ENCODE results near the gene TM7SF2.

The TM7SF2 gene

DNA sequence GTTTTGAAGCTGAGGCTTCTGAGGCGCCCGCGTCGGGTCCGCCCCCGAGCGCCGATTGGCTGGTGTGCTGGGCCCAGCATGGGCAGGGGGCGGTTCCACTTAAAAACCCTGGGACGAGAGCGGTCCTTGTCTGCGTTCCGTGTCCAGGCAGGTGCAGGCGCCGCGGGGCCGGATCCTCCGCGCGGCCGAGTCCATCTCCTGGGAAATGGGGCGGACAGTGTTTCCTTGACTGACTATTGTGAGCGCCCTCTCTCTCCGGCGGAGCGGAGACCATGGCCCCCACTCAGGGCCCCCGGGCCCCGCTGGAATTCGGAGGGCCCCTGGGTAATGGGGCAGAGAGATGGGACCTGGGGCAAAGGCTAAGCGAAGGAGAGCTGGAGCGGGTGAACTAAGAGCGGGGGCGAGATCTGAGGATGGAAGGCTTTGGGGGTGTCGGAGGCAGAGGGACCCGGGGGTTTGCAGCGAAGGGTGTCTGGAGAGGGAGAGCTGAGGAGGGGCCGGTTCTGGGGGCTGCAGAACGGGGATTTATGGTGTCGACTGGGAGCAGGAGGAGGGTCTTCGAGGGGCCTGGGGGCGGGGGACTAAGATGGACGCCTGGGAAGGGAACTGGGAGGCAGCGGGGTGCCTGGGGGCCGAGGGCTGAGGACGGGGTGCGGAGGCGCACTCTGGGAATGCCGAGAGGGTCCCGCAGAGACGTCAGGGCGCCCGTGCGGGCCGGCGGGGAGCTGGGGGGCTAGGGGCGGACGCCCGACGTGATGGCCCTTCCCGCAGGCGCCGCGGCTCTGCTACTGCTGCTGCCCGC, at the start of gene TM7SF2:
TSS of gene TM7SF2 (plus strand) at position 129 of the 802 bp plus-strand sequence. CDS start at position 273, 144 bp downstream.
- peak; percentile 83 for DNase-seq (ENCODE audit: low read depth)

DNA sequence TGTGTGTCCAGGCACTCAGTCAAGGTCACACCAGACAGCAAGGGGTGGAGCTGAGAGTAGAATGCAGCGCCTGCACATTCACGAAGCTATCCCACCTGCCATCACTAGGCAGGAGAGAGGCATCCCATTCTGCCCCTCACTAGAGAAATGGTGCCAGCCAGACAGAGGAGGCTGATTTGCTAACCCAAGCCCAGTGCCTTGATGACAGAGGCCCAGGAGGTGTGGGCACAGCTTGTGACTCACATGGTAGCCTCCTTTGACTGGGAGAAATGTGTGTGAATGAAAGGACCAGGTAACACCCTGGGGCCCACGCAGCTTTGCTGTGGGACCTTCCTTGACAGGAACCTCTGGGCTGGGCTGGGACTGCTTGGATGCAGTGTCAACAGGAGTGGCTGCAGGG, 48.1 kb upstream of the TM7SF2 start:
- DNase-seq (ENCODE audit: low read depth), result no peak

DNA sequence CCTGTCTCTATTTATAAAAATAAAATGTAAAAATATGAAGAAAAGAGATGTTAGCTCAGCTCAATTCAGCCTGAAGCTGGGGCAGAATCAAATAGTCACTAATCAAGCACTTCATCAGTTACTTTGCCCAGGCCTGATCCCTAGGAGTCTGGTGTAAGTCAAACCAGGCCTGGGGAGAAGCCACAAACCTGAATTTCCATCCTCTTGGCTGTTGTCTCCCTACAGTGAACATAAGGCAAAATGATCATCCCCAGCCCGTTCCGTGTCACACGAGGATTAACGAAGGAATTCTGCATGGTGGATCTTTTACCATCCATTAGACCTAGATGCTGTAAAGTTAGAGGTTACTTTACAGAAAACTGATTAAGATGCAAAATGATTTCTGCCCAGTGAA, 46.8 kb upstream of the TM7SF2 start:
- no peak for DNase-seq (ENCODE audit: low read depth)

DNA sequence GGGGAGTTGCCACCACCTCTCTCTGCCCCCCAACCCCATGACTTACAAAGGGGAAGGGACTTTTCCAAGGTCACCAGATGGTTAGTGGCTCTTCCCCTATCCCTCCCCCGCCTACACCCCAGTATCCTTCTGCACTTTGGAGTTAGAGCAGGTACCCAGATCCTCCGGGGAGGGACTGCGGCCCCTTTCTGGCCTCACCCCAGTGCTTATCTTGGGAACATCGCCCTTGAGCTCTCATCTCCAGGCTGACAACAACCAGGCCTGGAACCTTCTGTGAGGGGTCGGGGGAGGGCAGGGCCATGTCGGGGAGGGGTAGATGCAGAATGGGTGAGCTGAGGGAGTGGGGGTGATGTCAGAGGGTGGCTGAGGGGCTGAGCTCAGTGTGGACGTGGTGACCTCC, 45.8 kb upstream of the TM7SF2 start:
- no peak for DNase-seq (ENCODE audit: low read depth)

DNA sequence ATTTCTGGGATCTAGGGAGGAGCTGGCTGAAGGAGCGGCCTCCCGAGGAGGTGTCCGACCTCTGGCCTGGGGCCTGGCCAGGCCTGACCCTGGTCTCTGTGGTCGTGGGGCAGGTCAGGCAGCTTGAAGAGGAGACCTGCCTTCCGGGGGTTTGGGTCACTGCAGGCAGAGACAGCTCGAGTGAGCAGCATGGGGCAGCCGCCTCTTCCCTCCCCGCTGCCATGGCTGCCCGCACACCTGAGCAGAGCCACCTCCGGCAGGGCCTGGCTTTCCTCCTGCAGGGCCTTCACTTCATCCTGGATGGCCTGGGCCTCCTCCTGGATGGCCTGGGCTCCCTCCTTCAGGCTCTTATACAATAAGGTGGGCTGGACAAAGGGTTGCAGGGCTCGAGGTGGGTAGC, 45.4 kb upstream of the TM7SF2 start:
- DNase-seq (ENCODE audit: low read depth), result no peak

DNA sequence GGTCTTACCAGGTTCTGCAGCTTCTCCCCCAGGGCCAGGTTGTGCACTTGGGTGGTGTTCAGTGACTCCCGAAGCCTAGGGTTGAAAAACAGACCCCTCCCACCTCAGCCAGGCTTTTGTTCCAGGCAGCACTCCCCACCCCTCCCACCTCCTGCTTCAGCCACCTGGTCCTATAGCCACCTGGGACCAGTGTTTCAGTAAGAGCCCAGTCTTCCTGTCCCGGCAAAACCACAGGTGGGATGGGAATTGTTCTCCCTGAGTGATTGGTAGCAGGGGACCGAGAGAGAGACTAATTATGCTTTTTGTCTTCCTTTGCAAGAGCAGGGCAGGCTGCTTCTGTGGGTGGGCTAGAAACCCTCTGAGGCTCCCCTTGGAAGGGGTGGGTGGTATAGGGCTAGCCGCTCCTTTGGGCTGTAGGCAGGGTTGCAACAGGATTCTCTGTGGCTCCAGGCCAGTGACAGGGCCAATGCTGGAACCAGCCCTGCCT, 44.8 kb upstream of the TM7SF2 start:
- DNase-seq (ENCODE audit: low read depth), result no peak

DNA sequence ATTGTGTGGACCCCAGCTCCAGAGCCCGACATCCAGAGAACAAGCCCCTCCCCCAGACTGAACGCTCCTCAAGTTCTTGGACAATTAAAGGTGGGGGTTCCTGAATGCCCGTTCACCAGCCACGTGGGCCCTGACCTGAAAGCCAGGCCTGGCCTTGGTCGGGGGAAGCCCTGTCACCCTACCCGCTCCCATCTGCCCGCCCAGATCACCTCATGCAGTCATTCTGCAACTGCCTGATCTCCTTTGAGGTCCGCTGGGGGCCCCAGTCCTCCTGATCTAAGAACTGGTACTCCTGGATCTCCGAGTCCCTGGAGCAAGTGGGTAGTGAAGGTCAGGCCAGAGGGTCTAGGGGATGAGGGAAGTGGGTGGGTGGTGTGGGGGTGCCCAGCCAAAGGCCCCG, 44.2 kb upstream of the TM7SF2 start:
- no peak for DNase-seq (ENCODE audit: low read depth)

DNA sequence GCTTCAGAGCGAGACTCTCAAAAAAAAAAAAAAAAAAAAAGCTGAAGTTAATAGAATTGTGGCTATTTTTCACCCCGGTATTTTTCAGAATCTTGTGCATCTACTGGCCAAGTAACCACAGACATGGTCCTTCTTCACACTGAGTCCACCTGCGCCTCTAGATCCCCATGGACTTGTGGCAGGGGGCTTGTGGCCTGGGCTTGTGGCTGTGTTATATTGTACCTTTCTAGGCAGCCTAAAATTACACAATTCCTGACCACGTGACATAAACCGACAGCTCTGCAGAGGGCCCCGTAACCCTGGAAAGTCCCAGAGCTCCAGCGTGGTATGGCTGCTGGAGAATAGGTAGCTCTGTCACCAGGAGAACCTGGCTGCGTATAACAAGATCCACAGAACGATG, 42.5 kb upstream of the TM7SF2 start:
- DNase-seq (ENCODE audit: low read depth), result no peak

DNA sequence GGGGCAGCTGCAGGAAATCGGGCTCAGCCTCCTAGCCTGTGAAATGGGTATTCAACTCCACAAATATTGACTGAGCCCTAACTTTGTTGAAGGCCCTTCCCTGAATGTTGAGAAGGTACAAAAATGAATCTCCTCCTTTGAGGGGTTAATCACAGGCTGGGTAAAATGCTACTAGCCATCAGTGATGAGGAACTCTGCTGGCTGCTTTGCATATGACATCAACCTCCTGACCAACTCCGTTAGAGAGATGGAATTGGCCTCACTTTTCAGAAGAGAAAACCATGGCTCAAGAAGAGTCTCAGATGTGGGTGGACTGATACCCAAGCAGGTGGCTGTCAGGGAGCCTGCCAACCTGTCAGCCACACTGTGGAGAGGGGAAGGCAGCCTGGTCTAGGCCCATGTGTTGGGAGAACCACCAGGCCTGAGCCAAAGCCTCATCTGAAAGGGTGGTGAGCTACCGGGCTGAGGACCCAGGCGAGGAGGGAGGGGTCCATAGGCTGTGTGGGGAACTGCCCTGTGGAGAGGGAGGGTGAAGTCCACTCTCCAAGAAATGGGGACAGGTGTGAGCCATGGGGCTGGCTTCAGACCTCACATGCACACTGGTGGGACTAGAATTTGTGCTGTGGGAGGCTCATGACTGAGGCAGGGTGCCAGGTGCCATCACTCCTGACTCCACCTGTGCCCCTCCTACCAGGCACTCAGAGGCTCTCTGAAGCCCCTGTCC, 39.6 kb upstream of the TM7SF2 start:
- no peak for DNase-seq (ENCODE audit: low read depth)

DNA sequence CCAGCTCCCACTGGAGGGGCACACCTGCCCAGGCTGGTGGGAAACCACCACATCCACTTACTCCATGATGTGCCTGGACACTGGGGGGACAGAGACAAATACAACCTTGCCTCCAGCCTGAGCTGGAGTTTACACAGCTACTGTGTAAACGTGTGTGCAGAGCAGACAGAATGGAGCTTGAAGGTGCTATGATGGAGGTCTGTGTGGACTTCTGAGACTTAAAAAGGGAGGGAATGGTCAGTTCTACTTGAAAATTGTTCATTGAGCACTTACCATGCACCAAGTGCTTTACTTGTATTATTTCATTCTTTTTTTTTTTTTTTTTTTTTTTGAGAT, 39.1 kb upstream of the TM7SF2 start:
- DNase-seq (ENCODE audit: low read depth), result no peak

DNA sequence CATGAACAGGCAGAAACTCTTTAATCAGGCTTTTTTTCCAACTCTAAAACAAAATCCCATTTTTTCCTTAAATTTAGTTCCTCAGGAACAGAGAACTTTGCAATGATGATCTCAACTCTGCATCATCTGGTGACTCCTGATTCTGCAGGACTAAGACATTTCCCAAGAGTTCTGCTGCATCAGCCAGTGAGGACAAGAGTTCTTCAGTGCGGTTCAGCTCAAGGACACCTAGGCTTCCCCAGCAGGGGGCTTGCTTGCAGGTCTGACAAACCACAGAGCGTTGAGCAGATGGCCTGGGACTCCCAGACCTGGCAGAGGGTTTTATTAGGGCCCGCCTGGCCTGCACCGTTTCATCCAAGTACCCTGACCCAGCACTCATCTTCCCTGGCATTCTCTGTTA, 34.2 kb upstream of the TM7SF2 start:
- no peak for DNase-seq (ENCODE audit: low read depth)

DNA sequence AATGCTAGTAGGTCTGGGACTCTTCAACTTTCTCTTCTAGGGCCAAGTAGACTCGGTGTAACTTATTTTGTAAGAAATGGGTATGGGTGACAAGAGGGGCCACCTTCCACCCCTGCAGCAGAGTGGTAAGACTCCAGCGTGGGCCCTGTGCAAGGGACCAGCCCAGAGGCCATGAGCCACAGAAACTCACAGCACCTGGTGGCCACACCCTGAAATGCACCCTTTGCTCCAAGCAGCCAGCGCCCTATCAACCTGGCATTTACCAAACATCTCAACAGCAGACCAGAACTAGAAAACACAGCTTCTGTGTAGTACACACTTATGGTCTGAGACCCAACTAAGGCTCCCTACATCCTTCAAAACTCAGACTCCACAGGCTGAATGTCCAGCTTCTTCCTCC, 33.5 kb upstream of the TM7SF2 start:
- DNase-seq (ENCODE audit: low read depth), result no peak

DNA sequence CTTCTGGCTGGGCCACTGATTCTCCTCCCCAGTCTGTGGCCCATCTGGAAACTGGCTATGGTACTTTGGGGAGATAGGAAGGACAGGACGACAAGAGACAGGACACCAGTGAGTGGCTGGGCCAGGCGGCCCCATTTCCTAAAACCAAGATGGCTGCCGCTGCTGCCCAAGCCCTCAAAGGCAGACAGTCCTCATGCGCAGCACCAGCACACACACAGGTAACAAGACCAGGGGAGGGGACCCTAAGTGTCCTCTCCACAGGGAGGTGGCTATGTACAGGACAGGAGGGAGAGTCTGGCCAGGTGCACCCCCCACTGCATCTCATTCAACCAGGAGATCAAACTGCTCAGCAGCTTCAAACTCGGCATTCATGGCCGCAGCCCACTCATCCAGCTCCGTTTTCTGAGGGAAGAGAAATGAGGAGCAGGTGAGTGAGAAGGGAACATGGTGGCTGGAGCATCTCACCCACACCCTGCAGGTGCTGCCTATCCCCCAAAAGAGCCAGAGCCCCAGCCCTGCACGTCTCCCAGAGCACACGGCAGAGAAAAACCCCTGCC, 32.8 kb upstream of the TM7SF2 start:
- DNase-seq (ENCODE audit: low read depth), result no peak

DNA sequence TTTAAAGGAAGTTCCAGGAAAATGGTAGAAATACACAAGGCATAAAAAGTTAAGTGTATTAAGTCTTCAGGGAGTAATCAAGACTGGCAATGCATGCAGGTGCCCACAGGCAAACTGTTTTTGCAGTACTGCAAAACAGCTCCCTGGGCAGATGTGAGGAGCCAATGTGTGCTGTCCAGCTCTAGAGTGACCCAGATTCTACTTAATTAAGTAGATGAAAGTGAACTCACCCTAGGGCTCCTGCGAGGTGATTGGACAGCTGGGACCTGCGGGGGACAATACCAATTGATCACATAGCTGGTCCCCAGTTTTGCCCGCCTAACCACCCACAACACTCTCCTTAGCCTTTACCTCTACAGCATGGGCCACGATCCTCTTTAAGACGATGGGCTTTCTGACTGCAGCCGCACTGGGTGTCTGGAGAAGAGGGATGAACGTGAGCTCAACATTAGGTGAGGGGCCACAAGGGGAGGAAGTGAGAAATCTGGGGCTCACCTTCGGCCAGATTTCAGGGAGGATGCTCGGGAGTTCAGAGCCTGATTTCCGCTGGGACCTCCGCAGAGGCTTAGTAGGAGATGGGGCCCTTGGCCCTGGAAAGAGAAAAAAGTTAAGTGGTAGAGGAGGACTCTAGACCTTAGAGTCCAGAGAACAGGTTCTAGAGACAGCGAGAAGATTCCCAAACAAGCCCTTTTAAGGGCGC, 28.4 kb upstream of the TM7SF2 start:
- no peak for DNase-seq (ENCODE audit: low read depth)

DNA sequence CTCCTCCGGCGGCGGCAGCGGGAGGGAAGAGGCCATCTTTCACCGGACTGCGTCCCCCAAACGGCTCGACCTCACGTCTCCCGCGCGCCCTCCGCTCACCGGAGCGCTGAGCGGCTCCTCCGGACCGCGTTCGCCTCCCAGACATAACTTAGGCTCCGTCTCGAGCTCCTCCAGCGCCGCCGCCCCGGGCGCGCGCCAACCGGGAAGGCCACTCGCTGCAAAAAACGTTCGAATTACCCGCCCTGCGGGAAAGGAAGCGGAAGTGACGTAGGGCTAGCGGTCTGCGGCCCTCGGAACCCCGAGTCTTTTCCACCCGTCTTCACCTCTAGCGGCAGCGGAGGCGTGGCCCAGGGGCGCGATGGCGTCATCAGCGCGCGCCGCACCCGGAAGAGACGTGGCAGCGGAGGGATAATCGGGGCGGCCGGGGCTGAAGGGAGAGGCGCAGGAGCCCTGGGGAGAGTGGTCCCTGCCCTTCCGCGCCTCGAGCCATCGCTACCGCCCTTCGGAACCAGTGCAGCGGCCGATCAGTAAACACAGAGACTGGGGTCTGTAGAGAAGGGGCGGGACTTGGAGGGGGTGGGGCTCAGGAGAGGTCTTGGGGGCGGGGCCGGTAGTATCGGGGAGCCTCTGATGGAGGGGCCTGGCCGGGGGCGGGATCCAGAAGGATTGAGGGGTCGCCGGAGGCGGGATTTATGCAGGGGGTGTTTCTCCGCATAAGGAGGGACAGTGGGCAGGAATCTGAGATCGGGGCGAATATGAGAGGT, 27.7 kb upstream of the TM7SF2 start, which contains the start of the genes CDCA5 and ZFPL1:
TSS of gene CDCA5 (minus strand) at position 207 of the 764 bp plus-strand sequence. CDS start at position 145, 62 bp downstream.
TSS of gene ZFPL1 (plus strand) at position 389 of the 764 bp plus-strand sequence. CDS start 477 bp downstream, outside the sequence.
- DNase-seq (ENCODE audit: low read depth), result peak; percentile 88

DNA sequence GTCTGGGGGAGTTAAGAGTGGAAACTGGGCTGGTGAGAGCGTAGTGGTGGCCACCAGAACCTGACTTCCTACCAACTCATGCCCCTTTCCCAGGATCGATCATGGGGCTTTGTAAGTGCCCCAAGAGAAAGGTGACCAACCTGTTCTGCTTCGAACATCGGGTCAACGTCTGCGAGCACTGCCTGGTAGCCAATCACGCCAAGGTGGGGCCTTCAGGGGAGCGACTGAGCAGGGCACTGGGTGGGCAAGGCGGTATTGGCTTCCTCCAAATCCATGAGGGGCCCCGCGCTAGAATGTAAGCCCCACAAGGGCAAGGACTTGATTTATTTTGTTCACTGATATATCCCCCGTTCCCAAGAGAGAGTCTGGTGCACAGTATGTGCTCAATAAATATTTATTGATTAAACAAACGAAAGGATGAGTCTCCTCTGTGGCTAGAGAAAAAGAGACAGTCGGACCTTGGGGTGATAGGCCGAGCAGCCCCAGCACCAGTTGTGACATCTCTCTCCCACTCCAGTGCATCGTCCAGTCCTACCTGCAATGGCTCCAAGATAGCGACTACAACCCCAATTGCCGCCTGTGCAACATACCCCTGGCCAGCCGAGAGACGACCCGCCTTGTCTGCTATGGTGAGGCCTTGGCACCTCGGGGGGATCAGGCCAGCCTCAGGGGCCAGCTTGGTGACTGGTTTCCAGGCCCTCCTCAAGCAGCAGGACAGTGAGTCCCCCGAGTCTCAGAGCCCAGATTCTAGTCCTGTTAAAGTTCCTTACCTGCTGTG, 26.9 kb upstream of the TM7SF2 start:
- DNase-seq (ENCODE audit: low read depth), result no peak

DNA sequence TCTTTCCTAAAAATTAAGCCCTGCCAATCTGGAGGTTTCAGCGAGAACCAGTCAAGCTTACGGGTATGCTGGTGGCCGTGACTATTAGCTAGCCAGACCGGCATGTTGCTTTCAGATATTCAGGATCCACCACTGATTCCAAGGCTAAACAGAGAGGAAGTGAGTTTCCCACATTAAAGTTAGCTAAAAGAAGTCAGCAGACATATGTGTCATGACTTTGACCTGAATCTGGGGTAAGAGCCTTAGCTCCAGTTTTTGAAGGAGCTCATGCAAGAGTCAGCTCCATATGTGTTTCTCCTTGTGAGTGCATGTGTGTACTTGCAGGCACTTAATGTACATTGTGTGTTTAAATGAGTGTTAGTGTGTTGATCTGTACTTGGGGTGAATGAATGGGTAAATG, 26.2 kb upstream of the TM7SF2 start:
- no peak for DNase-seq (ENCODE audit: low read depth)

DNA sequence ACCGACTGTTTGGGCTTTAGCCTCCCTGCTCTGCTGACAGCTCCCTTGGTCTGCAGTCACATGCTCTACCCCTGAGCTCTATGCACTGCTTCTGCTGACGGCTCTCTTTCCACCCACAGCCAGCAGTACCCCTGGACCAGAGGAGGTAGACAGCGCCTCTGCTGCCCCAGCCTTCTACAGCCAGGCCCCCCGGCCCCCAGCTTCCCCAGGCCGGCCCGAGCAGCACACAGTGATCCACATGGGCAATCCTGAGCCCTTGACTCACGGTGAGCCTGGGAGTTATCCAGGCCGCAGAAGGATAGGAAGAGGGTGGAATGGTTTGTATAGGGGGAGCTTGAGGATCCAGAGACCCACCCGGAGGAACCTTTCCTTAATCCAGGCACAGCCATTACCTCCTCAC, 24.9 kb upstream of the TM7SF2 start:
- no peak for DNase-seq (ENCODE audit: low read depth)

DNA sequence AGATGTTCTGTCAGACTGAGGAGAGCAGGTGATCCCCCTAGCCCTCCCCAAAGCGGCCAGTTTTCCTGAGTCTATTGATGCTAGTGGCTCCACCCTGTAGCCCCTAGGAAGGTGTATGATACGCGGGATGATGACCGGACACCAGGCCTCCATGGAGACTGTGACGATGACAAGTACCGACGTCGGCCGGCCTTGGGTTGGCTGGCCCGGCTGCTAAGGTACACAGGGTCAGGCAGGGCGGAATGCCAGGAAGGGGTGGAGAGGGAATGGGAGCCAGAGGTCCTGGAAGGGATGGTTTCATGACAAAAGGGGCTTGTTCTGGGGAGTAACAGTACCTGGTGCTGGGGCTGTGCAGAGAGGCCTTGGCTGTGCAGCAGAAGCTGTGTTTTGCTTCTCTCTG, 24.5 kb upstream of the TM7SF2 start:
- no peak for DNase-seq (ENCODE audit: low read depth)

DNA sequence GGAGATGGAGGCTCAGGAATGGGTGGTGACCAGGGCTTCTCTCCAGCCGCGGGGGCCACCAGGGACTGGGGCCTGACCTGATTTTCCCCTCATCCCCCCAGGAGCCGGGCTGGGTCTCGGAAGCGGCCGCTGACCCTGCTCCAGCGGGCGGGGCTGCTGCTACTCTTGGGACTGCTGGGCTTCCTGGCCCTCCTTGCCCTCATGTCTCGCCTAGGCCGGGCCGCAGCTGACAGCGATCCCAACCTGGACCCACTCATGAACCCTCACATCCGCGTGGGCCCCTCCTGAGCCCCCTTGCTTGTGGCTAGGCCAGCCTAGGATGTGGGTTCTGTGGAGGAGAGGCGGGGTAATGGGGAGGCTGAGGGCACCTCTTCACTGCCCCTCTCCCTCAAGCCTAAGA, 23.8 kb upstream of the TM7SF2 start:
- no peak for DNase-seq (ENCODE audit: low read depth)

DNA sequence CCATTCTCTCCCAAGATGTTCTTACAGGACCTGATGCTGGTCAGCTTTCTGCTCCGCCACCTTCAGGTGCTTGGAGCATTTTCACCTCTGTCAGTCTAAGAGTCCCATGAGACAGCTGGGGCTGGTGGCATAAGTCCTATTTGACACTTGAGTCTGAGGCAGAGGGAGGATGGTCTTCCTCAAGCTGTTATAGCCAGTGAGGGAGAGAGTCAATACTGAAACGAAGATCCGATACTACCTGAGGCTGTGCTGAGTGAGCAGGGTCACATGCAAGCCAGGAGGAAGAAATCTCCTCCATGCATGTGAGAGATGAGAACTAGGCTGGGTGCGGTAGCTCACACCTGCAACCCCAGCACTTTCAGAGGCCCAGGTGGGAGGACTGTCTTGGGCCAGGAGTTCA, 22.1 kb upstream of the TM7SF2 start:
- DNase-seq (ENCODE audit: low read depth), result no peak
